T-helper 1 cell treated with Interleukin-12 subunit alpha and Interleukin-12 subunit beta and Interleukin-4 antibody, amounts not matched to agents 30 ng/mL and 1 ng/mL, for 36 hours (primary cell): ENCODE measurements around the gene MAP1S. TPM values are rescaled to one million over a fixed set of nuclear protein-coding genes. Genes with fewer than 3 reads are reported as not detected.

Source experiments
- intact Hi-C: fragments of 100-400 bp; cut with micrococcal nuclease; formaldehyde crosslinking; loops from one replicate; pipeline ENCODE4 v1.15.1; 2024
- total RNA-seq: library from RNA; stranded (reverse); gene quantifications from 2 replicates; pipeline ENCODE4 v1.2.3, GENCODE V29; 2022

The MAP1S gene
- total RNA-seq, 1 donor from 2014 or later, result 70.8 TPM

DNA sequence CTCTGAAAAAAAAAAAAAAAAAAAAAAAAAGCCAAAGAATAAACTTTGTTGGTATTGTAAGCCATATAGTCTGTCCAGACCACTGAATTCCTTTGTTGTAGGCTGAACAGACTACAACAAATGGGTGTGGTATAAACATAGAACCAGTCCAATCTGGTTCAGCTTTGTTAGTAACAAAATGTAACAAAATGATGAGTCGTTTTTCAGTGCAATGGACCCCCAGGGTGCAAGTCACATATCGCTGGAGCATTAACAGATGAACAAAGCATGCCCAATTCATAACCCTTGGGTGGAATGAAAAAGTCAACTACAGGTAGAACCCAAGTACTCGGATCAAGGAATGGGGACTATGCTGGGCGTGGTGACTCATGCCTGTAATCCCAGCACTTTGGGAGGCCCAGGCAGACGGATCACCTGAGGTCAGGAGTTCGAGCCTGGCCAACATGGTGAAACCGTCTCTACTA is 18.4 kb downstream of the MAP1S start:
- intact Hi-C loops, result no loop called here

DNA sequence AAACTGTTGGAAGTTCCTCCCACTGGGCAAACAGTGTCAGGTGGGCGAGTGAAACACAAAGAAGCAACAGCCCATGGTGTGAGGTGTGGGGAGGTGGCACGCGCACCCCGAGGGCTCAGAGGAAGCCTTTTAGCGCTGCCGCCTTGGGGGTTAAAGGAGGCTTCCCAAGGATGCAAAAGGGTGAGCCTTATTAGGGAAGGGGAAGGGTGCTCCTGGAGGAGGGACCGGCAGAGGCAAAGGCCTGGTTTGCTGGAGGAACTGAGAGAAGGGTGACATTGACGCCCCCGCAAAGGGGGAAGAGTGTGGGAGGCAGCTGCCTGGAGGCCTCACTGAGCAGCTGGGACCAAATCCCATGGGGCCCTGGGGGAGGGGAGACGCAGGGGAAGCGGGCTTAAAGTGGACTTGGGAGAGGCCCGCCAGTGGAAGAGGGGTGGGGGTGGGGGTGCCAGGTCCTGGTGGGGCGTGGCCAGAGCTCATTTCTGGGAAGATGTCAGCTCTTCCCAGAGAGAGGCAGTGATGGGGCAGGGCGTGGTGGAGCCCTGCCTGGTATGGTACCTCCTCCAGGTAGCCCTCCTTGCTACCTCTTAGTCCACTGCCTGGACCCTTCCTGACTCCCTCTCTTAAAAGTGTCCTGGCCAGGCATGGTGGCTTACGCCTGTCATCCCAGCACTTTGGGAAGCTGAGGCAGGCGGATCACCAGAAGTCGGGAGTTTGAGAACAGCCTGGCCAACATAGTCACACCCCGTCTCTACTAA is 20.0 kb downstream of the MAP1S start:
- intact Hi-C loops, result no loop called here

DNA sequence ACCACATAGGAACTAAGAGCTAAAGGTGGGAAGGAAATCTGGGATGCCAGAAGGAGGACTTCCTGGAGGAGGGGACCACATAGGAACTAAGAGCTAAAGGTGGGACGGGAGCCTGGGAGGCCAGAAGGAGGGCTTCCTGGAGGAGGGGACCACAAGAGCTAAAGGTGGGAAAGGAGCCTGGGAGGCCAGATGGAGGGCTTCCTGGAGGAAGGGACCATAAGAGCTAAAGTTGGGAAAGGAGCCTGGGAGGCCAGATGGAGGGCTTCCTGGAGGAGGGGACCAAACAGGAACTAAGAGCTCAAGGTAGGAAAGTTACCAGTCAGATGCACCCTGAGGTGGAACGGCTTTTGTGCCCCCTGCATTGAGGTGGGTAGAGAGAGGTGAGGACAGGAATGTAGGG is 22.2 kb downstream of the MAP1S start:
- intact Hi-C loops, result no loop called here

DNA sequence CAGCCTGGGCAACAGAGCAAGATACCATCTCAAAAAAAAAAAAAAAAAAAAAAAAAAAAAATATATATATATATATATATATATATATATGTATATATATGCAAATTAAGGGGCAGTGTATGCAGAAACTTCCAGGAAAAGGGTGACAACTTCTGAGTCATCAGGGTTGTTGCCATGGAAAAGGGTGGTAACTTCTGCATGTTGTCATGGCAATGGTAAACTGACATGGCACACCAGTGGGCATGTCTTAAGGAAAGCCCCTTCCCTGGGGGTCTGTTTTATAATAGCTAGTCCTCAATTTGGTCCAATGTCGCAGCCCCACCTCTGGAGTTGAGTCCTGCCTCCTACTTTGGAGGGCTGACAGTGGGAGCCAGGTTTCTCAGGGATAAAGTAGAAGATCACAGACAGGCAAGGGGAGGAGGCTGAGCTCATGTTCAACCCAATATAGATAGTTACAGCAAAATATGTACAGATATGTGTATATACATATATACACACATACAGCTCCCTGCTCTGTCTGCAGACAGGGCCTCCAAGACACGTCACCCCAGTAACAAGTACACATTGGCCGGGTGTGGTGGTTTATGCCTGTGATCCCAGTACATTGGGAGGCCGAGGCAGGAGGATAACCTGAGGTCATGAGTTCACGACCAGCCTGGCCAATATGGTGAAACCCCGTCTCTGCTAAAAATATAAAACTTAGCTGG is 24.7 kb downstream of the MAP1S start:
- intact Hi-C loops, result no loop called here

DNA sequence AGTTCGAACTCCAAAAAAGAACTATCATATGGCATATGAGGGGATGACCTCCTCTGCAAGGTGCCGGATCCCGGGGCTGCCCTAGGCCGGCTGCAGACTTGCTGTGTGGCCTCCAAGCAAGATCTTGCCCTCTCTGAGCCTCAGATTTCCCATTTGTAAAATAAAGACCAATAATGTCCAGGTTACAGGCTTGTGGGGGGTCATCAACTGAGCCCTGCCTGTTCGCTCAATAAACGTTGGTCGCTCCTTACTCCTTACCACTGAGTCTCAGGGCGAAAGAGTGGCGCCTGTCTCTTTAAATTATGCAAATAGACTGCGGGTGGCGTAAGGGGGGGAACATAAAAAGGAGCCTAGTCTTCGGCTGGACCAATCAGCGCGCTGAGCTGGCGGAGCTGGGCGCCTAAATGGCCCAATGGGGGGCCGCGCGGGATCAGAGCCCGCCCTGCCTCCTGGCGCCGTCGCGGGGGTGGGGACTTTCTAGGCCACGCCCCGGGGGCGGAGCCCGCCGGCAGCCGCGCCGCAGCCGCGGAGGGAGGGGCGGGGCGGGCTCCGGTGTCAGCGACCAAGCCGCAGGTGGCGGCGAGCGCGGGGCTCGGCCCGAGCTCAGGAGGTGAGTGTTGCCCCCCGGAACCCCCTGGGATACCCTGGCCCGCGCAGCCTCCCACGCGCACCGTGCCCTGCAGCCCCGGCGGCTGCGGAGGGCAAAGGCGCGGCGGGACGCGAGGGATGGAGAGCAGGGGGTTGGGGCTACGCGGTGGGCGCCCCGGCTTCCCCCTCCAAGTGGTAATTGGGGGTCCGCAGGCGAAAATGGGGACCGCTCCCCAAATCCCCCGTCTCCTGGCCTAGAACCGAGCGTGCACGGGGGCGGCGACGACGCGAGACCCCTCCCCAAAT is 28.2 kb downstream of the MAP1S start:
- intact Hi-C loops, result loop anchor here (1.0 kb wide), 3 partner anchors 28 to 192 kb away; partner anchors contain the start of genes COLGALT1 and MAP1S

DNA sequence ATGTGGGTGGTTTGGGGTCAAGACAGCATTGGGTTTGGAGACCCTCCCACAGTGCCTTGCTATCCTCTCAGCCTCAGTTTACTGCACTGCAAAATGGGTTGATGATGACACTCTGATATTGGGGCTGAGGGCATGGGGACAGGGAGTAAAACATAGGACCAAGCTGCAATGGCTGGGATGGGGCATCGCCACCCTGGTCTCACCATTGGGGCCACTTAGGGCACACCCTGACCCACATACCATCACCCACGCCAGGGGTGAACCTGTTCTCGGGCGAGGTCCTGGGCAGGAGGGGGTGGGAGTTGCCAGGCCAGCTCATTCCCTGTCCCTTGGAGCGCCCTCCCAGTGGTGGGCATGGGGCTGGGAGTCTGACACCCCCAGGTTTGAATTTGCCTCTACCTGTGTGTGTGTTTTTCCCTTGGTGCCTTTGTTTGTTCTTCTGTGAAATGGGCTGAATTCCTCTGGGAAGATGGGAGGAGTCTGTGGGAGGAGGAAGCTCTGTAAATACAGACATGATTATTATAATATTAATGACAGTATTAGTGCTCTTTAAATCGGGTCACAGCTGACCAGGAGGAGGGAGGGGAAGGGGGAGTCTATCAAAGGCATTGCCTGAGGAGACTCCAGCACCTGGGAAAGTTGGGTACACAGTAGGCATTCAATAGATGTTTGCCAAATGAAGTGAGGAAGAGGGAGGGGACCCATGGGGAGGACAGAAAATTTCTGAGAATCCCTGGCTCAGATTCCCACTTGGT is 29.8 kb downstream of the MAP1S start:
- intact Hi-C loops, result no loop called here

DNA sequence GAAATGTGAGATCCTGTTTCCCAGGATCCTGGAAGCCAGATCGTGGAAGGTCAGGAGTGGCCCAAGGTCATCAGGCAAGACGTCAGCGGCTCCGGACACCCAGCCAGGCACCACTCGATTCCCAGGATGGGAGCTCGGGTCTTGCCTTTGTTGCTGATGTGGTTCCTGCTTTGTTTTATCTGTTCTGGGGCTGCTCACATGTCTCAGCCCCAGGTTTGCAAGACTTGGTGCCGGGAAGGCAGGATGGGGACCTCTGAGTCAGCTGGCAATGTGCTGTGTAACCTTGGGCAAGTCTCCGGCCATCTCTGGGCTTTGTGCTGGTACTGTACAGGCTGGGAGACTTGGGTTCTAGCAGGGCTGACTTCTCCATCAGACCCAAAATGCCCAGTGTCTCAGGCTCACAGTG is 30.6 kb downstream of the MAP1S start:
- intact Hi-C loops, result no loop called here

DNA sequence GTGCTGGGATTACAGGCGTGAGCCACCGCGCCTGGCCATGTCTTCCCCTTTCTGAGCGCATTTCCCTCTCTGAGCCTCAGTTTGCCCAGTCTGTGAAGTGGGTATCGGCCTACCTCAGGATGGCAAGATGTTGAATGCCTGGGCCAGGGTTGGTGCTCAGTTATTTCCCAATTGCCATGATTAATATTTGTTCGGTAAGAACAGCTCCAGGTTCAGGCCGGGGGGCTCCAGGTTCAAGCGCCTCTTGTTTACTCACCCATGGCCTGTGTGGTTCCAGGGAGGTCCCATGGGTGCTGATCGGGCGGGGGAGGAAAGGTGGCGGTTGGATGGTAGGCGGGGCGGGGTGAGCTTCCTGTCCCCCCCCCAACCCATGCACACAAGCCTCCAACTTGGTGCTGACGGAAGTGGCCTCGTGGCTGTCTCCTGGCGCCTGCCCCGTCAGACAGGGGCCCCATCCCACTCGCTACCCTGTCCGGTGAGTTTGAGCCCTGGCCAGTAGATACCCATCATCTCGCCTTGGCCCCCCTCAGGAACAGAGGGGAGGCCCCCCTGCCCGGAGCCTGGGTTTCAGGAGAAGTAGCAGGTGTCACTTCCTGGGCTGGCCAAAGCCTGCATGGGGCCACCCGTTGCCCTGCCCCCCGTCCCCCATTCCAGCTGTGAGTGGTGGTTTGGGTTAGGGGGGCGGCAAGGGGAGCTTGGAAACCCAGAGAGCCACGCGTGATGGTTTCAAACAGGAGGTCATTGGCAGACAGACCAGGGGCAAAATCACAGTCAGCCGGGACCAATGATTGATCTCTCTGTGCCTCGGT is 32.0 kb downstream of the MAP1S start, which contains the start of gene FCHO1:
Gene FCHO1, plus strand, starts transcription at position 375 of the 809 bp plus-strand sequence. CDS start 3,688 bp downstream, outside the sequence.
- intact Hi-C loops, result loop anchor here (1.0 kb wide), 2 partner anchors 32 to 196 kb away; partner anchors contain the start of genes COLGALT1 and MAP1S

DNA sequence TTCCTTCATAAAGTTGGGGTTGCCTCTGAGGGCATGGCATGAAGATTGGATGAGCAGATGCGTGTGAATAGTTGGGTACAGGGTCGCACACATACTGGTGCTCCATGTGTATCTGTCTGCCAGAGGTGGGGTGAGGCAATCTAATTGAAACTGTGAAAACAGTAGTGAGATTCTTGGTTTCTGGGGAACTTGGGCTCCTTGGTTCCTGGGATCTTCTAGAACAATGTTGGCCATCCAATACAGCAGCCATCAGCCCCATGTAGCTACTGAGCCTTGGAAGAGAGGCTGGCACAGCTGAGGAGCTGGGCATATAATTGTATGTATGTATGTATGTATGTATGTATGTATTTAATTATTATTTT is 32.6 kb downstream of the MAP1S start:
- intact Hi-C loops, result loop anchor here (1.0 kb wide), 2 partner anchors 33 to 197 kb away; partner anchors contain the start of genes COLGALT1 and MAP1S

DNA sequence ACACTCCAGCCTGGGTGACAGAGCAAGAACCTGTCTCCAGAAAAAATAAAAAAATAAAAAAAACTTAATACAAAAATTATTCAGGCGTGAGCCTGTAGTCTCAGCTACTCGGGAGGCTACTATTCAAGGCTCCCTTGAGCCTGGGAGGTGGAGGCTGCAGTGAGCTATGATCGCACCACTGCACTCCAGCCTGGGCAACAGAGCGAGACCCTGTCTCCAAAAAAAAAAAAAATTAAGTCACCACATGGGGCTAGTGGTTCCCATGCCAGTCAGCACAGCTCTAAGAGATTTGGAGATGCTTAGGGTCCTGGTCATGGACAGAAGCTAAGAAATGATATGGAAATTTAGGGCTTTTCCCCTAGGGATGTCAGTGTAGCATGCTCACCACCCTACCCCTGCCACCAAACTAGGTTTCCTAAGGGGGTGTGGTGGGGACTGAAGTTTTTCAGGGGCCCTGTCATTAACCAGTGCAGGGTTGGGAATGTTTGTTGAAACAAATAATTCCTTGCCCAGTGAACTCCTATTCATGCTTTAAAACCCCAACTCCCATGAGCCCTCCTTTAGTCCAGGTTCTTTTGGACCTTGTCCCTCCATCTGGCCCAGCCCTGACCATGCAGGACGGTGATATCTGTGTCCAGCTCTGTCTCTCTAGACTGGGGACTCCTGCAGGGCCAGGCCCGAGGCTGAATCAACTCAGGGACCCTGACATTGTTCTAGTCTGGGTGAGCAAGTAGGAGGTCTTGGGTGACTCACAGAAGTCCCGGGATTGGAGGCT is 33.8 kb downstream of the MAP1S start:
- intact Hi-C loops, result no loop called here

DNA sequence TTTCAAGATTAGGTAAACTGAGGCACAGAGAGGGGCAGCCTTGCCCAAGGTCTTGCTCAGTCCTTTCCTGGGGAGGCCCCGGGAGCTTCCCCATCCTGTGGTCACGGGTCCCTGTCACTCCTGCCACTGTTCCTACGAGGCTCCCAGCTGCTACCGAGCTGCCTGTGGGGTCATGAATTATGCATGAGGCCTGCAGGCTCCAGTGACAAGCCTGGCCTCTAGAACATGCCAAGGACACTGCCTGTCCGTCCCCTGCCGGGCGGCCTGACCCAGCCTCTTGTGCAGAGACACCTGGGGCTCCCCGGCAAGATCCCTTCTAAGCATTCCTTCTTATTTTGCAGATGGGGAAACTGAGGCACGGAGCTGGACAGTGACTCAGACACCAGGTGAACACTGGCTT is 34.7 kb downstream of the MAP1S start:
- intact Hi-C loops, result no loop called here

DNA sequence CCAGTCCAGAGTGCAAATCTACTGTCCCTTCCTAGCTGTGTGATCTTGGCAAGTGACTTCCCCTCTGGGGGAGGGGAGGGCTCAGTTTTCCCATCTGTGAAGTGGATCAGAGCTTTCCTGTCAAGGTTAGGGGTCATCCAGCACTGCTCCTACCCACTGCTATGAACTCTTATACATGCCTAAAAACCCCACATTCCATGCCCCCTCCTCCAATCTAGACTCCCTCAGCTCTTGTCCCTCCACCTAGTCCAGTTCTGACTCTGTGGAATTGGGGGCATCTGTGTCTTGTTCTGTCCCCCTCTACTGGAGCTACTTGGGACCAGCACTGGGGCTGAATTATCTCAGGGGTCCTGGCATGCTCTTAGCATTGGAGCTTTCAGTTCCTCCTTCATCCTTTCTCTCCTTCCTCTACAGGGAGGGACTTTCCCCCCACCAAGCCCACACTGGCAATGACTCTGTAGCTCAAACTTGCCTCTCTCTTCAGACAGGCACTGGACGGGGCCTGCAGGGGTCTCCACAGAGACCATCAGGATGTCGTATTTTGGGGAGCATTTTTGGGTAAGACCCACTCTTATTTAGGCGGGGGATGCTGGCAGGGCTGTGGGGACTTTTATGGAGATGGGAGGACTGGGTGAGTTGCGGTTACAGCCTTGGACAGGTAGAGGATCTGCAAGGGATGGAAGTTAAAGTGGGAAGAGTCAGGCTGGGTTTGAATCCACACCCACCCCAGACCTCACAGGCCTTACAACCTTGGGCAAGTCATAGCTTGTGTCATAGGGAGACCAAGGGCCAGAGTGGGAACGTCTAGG is 35.6 kb downstream of the MAP1S start:
- intact Hi-C loops, result no loop called here

DNA sequence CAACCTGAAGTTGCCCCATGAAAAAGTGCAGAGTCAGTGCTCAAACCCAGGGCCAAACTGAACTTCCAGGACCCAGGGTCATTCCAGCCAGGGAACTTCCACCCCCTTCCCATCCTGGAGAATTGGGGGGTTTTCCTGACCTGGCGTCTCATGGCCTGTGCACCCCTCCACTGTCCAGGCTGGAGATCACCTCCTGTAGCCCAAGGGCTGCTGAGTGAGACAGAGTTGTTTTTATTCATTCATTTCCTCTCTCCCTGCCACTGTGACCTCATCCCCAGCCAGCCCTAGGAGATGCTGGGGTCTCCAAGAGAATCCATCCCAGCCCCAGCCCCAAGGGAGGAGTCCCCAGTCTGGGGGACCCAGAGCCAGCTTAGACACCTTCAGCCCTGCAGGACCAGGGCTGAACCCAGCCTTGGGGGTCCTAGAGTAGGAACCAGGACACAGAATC is 36.2 kb downstream of the MAP1S start:
- intact Hi-C loops, result no loop called here

DNA sequence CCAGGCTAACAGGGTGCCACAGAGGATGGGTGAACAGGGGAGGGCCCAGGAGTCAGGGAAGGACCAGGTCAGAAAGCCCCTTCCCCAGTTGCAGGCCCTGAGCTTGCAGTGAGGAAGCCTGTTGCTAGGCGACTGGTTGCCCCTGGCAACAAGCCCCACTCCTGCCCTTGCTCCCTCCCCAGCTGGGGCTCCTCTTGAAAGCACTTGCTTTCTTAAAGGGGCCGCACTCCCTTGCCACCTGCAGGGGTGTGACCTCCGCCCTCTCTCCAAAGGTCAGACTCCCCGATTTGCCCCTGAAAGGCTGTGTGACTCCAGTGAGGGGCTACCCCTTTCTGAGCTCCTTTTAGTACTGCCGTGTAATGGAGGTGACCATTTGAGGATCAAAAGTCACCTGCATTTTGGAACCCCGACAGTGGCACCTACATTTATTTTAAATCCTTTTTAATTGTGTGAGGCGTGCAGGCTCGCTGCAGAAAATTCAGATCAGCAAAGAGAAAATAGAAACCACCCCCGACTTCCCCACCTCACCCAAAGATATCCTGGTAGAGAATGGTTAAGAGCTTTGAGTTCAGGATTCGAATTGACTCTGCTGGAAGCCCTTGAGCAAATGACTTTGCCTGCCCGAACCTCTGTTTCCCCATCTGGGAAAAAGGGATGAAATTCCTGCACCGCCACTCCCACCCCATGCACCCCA is 36.8 kb downstream of the MAP1S start:
- intact Hi-C loops, result no loop called here

DNA sequence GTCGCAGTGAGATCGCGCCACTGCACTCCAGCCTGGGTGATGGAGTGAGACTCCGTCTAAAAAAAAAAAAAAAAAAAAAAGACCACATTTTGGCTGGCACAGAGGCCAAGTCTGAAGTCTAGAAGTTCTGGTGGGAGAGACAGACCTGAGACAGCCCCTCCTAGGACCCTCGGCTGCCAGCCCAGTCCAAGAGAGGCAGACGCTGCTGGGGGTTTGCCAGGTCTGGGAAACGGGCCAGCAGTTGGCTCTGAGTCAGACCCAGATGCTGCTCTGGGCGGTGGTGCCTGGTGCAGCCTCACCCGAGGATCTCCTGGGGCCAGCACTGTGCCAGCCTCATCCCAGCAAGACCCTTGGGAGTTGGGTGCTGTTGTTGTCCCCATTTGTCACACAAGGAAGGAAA is 37.8 kb downstream of the MAP1S start:
- intact Hi-C loops, result no loop called here

DNA sequence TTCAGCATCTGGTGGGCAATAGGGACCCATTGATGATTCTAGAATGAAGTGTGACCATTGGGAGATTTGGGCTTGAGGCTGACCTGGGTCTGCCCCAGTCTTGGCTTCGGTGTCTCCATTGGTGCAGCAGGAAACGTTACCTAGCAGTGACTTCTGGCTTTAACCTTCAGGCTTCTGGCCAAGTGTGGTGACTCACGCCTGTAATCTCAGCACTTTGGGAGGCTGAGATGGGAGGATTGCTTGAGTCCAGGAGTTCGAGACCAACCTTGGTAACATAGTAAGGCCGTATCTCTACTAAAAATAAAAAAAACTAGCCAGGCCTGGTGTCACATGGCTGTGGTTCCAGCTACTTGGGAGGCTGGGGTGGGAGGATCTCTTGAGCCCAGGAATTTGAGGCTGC is 39.2 kb downstream of the MAP1S start:
- intact Hi-C loops, result no loop called here

DNA sequence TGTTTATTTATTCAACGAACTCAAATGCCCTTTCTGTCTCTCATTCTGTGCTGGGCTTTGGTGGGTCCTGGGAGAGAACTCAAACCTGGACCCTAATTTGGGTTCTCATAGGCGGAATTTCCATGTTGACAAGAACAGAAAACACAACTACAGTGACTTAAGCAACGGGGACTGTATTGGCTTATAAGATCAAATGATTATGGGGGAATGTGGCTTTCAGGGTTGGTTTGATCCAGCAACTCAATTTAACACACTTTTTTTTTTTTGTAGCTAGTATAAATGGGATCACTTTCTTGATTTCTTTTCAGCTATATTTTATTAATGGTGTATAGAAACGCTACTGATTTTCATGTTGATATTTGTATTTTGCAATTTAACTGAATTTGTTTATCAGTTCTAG is 41.9 kb downstream of the MAP1S start:
- intact Hi-C loops, result no loop called here
